Endothelial cell of umbilical vein (primary cell): ENCODE data around the gene MAGI1.

Experiments
- FOS ChIP-seq: IDR thresholded peaks from 2 replicates; pipeline ENCODE4 v1.6.1; 2011; ENCODE audit warnings: mild to moderate bottlenecking, low read length, moderate library complexity, borderline replicate concordance; ENCODE audit not compliant: insufficient read depth
- POLR2AphosphoS5 ChIP-seq: IDR thresholded peaks from 2 replicates; pipeline ENCODE4 v1.6.1; 2012; ENCODE audit warnings: low read depth, mild to moderate bottlenecking, control low read depth, low read length, moderate library complexity; ENCODE audit not compliant: insufficient read depth

DNA sequence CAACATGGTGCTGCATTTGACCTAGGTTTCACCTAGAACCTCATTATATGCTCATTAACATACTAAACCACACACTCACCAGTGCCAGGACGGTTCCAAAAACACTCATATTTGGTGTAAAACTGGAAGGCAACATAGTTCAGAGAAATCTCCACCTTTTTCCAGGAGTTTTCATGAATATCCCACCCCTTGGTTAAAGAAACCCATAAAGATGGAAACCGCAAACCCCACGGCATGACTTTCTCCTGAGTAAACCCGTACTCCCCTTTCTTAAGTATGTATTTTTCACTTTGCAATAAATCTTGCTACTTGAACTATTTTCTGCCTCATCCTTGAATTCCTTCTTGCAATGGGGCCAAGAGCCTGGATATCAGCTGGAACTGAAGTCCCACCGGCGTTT is 379.3 kb downstream of the MAGI1 start:
- TF ChIP-seq FOS, result no peak
- no peak for TF ChIP-seq POLR2AphosphoS5
